GM19455 (cell line): ENCODE data around the gene MINDY1.
A peak's percentile ranks its signal among the peaks of the same experiment; 100 is the strongest.

ENCODE experiments used
- ATAC-seq: cut with Tn5 transposase; IDR thresholded peaks from one replicate; pipeline ENCODE4 v1.9.1; 2021; ENCODE audit not compliant: unreplicated experiment

MINDY1 gene

DNA sequence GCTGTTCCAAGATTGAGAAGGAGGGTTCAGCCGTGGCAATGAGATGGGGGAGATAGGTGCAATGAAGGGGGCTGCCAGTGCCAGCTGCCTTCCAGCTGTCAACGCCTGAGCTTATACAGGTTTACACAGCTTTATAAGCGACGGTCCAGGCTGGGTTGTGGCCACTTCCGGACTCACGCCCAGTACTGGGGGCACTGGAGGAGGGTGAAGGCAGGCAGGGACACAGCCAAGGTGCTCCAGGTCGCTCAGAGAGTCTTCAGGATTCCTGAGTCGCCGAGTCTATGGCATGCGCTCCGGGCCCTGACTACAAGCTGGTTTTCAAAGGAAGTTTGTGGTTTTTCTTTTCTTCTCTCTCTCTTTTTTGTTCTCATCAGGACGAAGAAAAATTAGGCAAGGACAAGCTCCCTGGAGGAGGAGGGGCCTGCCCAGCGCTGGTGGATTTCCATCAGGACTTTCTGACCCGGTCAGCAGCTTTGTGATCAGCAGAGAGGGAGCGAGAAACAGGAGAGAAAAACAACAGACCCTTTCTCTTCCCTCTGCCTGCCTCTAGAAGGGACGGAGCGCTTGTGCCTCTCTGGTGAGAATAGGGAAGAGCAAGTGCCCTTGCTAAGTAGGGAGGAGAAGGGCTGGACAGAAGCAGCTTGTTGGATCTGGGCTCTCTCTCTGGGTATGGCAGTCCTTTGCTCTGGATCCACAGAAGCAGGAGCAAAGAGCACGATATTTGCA lies at the start of gene MINDY1:
TSS of gene MINDY1 (minus strand) at position 576 of the 726 bp plus-strand sequence. CDS start 4,285 bp downstream, outside the sequence.
- no peak for ATAC-seq

GRCh38 chr1:151056149-151056548 lies 49.4 kb upstream of the MINDY1 start:
- ATAC-seq, result no peak

- ATAC-seq, result no peak
These were observed 48.9 kb upstream of the MINDY1 start for GRCh38 chr1:151055581-151055980.

DNA sequence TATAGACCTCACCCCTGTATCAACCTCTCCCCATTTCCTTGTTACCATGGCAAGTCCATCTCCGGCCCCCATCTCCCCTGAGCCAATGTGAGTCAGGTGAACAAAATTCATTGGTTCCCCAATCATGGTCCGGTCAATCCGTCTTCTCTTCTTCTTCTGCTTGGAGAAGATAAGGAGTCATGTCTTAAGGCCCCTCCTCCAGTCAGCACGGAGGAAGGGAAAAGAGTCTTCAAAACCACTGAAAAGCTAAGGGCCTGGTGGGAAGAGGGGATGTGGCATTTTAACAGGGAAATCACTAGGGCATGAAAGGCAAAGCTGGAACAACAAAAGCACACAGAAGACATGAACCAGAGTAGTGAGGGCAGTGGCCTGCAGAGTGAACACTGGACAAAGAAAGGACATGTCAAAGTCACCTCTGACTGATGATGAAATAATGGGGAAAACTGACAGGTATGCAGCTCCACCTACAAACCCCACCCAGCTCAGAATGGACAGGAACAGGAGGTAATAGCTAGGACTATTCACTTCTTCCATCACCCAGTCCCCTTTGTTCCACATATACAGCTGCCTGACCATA lies 48.4 kb upstream of the MINDY1 start:
- no peak for ATAC-seq

- no peak for ATAC-seq
These were observed 44.8 kb upstream of the MINDY1 start for GRCh38 chr1:151051356-151052009.

DNA sequence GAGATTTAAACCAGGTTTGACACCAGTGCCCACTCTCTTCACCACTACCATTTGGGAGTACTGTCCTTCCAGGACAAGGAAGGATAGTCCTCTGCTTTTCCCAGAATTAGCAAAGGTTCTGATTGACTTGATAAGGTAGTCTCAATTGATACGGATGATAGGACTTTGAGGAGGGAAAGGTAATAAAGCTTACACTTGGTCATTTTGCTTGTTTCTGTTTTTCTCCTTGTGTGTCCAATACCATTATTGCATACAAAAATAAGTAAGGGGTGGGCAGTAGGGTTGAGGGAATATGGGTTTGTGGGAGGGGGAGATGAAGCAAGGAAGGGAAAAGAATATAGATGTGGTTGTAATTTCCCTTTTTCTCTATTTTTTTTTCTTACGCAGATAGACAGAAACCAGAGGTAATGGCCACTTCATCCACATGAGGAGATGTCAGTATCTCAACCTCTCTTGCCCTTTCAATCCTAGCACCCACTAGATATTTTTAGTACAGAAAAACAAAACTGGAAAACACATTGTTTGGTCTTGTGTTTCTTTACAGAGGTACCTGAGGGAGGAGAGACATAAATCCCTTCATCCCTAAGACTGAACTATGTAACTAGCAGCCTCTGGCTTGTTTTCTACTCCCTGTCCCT lies 43.5 kb upstream of the MINDY1 start:
- no peak for ATAC-seq

- no peak for ATAC-seq
These were observed 42.8 kb upstream of the MINDY1 start for GRCh38 chr1:151049458-151049857.

- no peak for ATAC-seq
These were observed 41.9 kb upstream of the MINDY1 start for GRCh38 chr1:151048645-151049032.

DNA sequence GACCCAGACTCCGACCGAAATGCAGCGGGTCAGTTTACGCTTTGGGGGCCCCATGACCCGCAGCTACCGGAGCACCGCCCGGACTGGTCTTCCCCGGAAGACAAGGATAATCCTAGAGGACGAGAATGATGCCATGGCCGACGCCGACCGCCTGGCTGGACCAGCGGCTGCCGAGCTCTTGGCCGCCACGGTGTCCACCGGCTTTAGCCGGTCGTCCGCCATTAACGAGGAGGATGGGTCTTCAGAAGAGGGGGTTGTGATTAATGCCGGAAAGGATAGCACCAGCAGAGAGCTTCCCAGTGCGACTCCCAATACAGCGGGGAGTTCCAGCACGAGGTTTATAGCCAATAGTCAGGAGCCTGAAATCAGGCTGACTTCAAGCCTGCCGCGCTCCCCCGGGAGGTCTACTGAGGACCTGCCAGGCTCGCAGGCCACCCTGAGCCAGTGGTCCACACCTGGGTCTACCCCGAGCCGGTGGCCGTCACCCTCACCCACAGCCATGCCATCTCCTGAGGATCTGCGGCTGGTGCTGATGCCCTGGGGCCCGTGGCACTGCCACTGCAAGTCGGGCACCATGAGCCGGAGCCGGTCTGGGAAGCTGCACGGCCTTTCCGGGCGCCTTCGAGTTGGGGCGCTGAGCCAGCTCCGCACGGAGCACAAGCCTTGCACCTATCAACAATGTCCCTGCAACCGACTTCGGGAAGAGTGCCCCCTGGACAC lies 41.4 kb upstream of the MINDY1 start:
- peak; percentile 46 for ATAC-seq

DNA sequence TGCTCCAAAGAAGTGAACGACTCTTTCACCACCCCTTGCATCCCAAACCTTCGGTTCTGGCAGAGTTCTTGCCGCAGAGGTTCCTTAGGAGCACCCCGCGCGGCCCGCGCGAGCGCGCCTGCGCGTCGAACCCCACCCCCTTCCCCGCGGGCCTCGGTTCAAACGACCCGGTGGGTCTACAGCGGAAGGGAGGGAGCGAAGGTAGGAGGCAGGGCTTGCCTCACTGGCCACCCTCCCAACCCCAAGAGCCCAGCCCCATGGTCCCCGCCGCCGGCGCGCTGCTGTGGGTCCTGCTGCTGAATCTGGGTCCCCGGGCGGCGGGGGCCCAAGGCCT lies 40.9 kb upstream of the MINDY1 start, which contains the start of gene C1orf56:
TSS of gene C1orf56 (plus strand) at position 161 of the 334 bp plus-strand sequence. CDS start at position 258, 97 bp downstream.
- ATAC-seq, result peak; percentile 57

DNA sequence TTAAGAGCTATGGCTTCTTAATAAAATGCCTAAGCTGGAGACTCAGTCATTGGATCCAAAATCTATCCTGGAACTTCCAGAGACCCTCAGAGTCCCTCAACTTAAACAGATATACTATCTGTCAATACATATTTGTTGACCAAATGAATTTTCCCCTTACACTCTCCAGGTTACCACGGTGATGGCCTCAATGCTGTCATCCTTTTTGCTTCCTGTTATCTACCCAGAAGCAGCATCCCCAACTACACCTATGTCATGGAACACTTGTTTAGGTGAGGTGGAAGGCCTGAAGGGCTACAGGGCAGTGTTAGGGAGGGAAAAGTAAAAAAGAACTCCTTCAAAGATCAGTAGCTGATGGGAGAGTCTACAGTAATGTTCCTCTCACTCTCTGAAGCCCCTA lies 36.5 kb upstream of the MINDY1 start:
- no peak for ATAC-seq

GRCh38 chr1:151039521-151039920 lies 32.8 kb upstream of the MINDY1 start:
- no peak for ATAC-seq

GRCh38 chr1:151037032-151037431 lies 30.3 kb upstream of the MINDY1 start:
- ATAC-seq, result no peak

DNA sequence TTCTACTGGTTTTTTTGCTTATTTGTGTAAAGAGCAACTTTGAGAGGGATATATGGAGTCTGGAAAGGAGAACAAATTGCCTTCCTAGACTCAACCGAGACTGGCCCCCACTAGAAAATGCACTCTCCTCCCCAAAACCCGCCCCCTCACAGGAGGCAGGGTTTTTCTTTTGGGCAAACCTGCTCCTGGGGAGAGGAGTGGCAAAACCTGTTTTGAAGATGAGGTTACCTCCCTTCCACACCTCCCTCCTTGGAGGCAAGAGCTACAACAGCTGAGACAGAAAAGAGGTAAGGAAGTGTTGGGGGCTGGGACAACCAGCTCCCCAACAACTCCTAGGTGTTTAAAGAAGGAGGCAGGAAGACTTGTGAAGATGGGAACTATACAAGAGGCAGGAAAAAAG lies 29.7 kb upstream of the MINDY1 start, which contains the start of gene BNIPL:
TSS of gene BNIPL (plus strand) at position 231 of the 400 bp plus-strand sequence. CDS start at position 371, 140 bp downstream.
- ATAC-seq, result no peak

GRCh38 chr1:151035167-151035566 lies 28.5 kb upstream of the MINDY1 start:
- no peak for ATAC-seq

- ATAC-seq, result no peak
These were observed 25.5 kb upstream of the MINDY1 start for GRCh38 chr1:151032164-151032563.

GRCh38 chr1:151026460-151026859 lies 19.8 kb upstream of the MINDY1 start:
- ATAC-seq, result no peak

DNA sequence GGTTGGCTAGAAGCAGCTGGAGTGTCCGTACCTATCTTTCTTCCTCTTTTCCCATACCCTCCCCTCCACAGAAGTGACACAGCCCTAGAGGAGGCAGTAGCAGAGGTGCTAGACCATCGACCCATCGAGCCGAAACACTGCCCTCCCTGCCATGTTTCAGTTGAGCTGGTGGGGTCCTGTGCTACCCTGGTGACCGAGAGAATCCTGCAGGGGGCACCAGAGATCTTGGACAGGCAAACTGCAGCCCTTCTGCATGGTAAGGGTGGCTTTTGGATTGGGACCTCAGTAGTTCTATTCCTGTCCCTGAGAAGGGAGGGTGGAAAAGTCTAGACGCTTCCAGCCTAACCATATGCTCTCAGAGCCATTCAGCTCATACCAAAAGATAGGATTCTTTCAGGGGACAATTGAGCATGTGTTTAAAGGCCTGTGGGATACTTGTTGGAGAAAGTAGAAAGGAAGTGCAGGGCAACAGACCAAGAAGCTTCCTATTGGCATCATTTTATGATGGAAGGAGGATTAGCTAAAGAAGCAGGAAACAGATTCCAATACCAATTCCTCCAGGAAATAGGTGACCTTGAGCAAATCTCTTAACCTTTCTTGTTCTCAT lies 17.9 kb upstream of the MINDY1 start:
- no peak for ATAC-seq

GRCh38 chr1:151013518-151013917 lies 6.8 kb upstream of the MINDY1 start:
- no peak for ATAC-seq

GRCh38 chr1:151012684-151013471 lies 6.2 kb upstream of the MINDY1 start:
- no peak for ATAC-seq
